Measurements from ENCODE around the gene HECW1. TPM values are rescaled to one million over a fixed set of nuclear protein-coding genes. Genes with fewer than 3 reads are reported as not detected.

The HECW1 gene
- total and polyA plus RNA-seq, 10 of the 15 experiments (the other 5 are each of a cell fraction or from before 2014, with no cell fraction given): under 0.01 to 0.31 (median 0.04) TPM; not detected in 3

GRCh38 chr7:43522406-43523156 lies 410.1 kb downstream of the HECW1 start (continued):
- TF ChIP-seq USF2 (IDR thresholded peaks at IDR 0.05; ENCODE audit: borderline replicate concordance, low read depth, low read length): no peak
- TF ChIP-seq SKIL (IDR thresholded peaks at IDR 0.05; ENCODE audit: low read depth, poor library complexity, severe bottlenecking): no peak
- no peak for TF ChIP-seq ZNF622 (IDR thresholded peaks at IDR 0.05)
- no peak for TF ChIP-seq SMARCA5 (IDR thresholded peaks at IDR 0.05)
- TF ChIP-seq ATF2 (IDR thresholded peaks at IDR 0.05; ENCODE audit: low read length): no peak

All from GM12878 (cell line).